Measurements from ENCODE around the gene HOOK1. TPM values are rescaled to one million over a fixed set of nuclear protein-coding genes. Genes with fewer than 3 reads are reported as not detected.
"Not testable (repeated sequence)": the region's sequence is repeated elsewhere in the genome, so short reads cannot be mapped to it uniquely, and the experiment has no call there.

HOOK1 gene
- total RNA-seq, 2 experiments from 2014 or later: 18.1 to 19.4 TPM

GRCh38 chr1:59831529-59831928 lies 16.8 kb downstream of the HOOK1 start:
- CTCF ChIA-PET: no interaction called here
- no peak for DNase-seq
- TF ChIP-seq CTCF (IDR thresholded peaks at IDR 0.05): no peak
- H3K36me3 Mint-ChIP-seq (ENCODE audit: low read depth): peaks cover 49% of the 10 kb centered on the region
- H3K9me3 ChIP-seq (ENCODE audit: control insufficient read depth in 1 of 2, insufficient read depth in 1 of 2, low read length in 2 of 2): no peaks in the 10 kb centered on the region
- no peak overlapping the region for H3K27ac Mint-ChIP-seq
- H3K4me1 ChIP-seq (ENCODE audit: insufficient read depth, low read length): no peaks in the 10 kb centered on the region
- intact Hi-C loops (cut with DNase I, micrococcal nuclease): no loop called here
- H3K27me3 Mint-ChIP-seq: no peaks in the 10 kb centered on the region
- H3K9me3 Mint-ChIP-seq: no peaks in the 10 kb centered on the region
- H3K36me3 ChIP-seq (ENCODE audit: insufficient read depth, low read length): peaks cover 5% of the 10 kb centered on the region
- H3K4me1 Mint-ChIP-seq (ENCODE audit: low read depth): no peaks in the 10 kb centered on the region
- H3K4me3 ChIP-seq (ENCODE audit: low read length): no peak overlapping the region
- H3K27me3 ChIP-seq (ENCODE audit: control insufficient read depth in 1 of 2, insufficient read depth in 2 of 2, low read length in 2 of 2): no peaks in the 10 kb centered on the region
- H3K4me3 Mint-ChIP-seq: no peak overlapping the region
- no peak overlapping the region for H3K27ac ChIP-seq (ENCODE audit: low read depth in 1 of 2, low read length in 2 of 2)
- ATAC-seq (ENCODE audit: poor library complexity): no peak
- POLR2A ChIA-PET: no interaction called here

- H3K4me3 ChIP-seq (ENCODE audit: low read length): no peak overlapping the region
- no peak overlapping the region for H3K27ac ChIP-seq (ENCODE audit: low read depth in 1 of 2, low read length in 2 of 2)
- H3K4me1 ChIP-seq (ENCODE audit: insufficient read depth, low read length): no peaks in the 10 kb centered on the region
- H3K9me3 ChIP-seq (ENCODE audit: control insufficient read depth in 1 of 2, insufficient read depth in 1 of 2, low read length in 2 of 2): no peaks in the 10 kb centered on the region
- H3K27me3 Mint-ChIP-seq: no peaks in the 10 kb centered on the region
- H3K36me3 ChIP-seq (ENCODE audit: insufficient read depth, low read length): peaks cover 5% of the 10 kb centered on the region
- ATAC-seq (ENCODE audit: poor library complexity) (no peak), DNase-seq (no peak)
- no peaks in the 10 kb centered on the region for H3K4me1 Mint-ChIP-seq (ENCODE audit: low read depth)
- intact Hi-C loops (cut with DNase I, micrococcal nuclease): no loop called here
- no peak overlapping the region for H3K27ac Mint-ChIP-seq
- ChIA-PET CTCF (no interaction called here), POLR2A (interaction anchor here (0.9 kb wide), 1 partner anchor 10 kb away, joined by 3 read pairs; no protein-coding TSS in a partner anchor)
- H3K27me3 ChIP-seq (ENCODE audit: control insufficient read depth in 1 of 2, insufficient read depth in 2 of 2, low read length in 2 of 2): no peaks in the 10 kb centered on the region
- H3K9me3 Mint-ChIP-seq: no peaks in the 10 kb centered on the region
- TF ChIP-seq CTCF (IDR thresholded peaks at IDR 0.05): no peak
- H3K4me3 Mint-ChIP-seq: no peak overlapping the region
- peaks cover 56% of the 10 kb centered on the region for H3K36me3 Mint-ChIP-seq (ENCODE audit: low read depth)
Measured at GRCh38 chr1:59833022-59833421, 18.3 kb downstream of the HOOK1 start.

- Histone ChIP-seq H3K4me1 (ENCODE audit: insufficient read depth, low read length) (no peaks in the 10 kb centered on the region), H3K27me3 (ENCODE audit: control insufficient read depth in 1 of 2, insufficient read depth in 2 of 2, low read length in 2 of 2) (no peaks in the 10 kb centered on the region), H3K36me3 (ENCODE audit: insufficient read depth, low read length) (peaks cover 5% of the 10 kb centered on the region), H3K9me3 (ENCODE audit: control insufficient read depth in 1 of 2, insufficient read depth in 1 of 2, low read length in 2 of 2) (no peaks in the 10 kb centered on the region), H3K4me3 (ENCODE audit: low read length) (no peak overlapping the region), H3K27ac (ENCODE audit: low read depth in 1 of 2, low read length in 2 of 2) (no peak overlapping the region)
- Mint-ChIP-seq H3K4me1 (ENCODE audit: low read depth) (no peaks in the 10 kb centered on the region), H3K27ac (no peak overlapping the region), H3K9me3 (no peaks in the 10 kb centered on the region), H3K27me3 (no peaks in the 10 kb centered on the region), H3K36me3 (ENCODE audit: low read depth) (peaks cover 62% of the 10 kb centered on the region), H3K4me3 (no peak overlapping the region)
- DNase-seq (no peak), ATAC-seq (ENCODE audit: poor library complexity) (no peak)
- intact Hi-C loops (cut with DNase I, micrococcal nuclease): no loop called here
- POLR2A ChIA-PET: no interaction called here
- CTCF ChIA-PET: no interaction called here
- no peak for TF ChIP-seq CTCF (IDR thresholded peaks at IDR 0.05)
Measured at GRCh38 chr1:59833991-59834390, 19.2 kb downstream of the HOOK1 start.

GRCh38 chr1:59837857-59838256 lies 23.1 kb downstream of the HOOK1 start:
- H3K9me3 Mint-ChIP-seq; H3K27ac ChIP-seq (ENCODE audit: low read depth in 1 of 2, low read length in 2 of 2); H3K9me3 ChIP-seq (ENCODE audit: control insufficient read depth in 1 of 2, insufficient read depth in 1 of 2, low read length in 2 of 2); intact Hi-C loops (cut with DNase I, micrococcal nuclease); H3K4me3 ChIP-seq (ENCODE audit: low read length); H3K27ac Mint-ChIP-seq; CTCF ChIA-PET; H3K27me3 ChIP-seq (ENCODE audit: control insufficient read depth in 1 of 2, insufficient read depth in 2 of 2, low read length in 2 of 2); DNase-seq; H3K27me3 Mint-ChIP-seq; H3K4me1 Mint-ChIP-seq (ENCODE audit: low read depth); H3K36me3 ChIP-seq (ENCODE audit: insufficient read depth, low read length); H3K4me1 ChIP-seq (ENCODE audit: insufficient read depth, low read length); ATAC-seq (ENCODE audit: poor library complexity); POLR2A ChIA-PET; H3K4me3 Mint-ChIP-seq: not testable (repeated sequence)
- H3K36me3 Mint-ChIP-seq (ENCODE audit: low read depth): peaks cover 83% of the 10 kb centered on the region

Measured in CD4-positive, alpha-beta T cell (primary cell).